GM19463 (cell line): ENCODE measurements around the gene CTNNA2.
"Not testable (repeated sequence)": the region's sequence is repeated elsewhere in the genome, so short reads cannot be mapped to it uniquely, and the experiment has no call there.

Experiments used
- ATAC-seq: cut with Tn5 transposase; IDR thresholded peaks from one replicate; pipeline ENCODE4 v1.9.1; 2021; ENCODE audit warnings: mild to moderate bottlenecking, moderate library complexity; ENCODE audit not compliant: unreplicated experiment

Gene CTNNA2

DNA sequence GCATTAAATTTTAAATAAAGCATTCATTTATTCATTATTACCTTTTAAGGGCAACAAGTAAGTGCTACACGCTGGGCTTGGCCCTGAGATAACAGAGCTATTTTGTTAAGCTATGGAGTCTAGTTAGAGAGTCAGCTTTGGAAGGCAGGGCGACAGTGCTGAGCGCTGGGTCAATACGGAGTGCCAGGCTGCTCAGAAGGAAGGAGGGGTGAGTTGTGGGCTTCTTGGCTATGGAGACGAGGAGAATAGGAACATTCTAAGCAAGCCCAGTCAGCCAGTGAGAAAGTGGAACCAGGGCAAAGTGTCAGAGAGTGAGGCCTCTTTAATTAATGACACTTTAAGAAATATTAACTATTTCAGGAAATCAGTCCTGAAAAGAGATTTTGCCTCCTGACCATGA, 503.3 kb downstream of the CTNNA2 start:
- ATAC-seq = no peak

- no peak for ATAC-seq
Measured at GRCh38 chr2:80019571-80020460, 507.0 kb downstream of the CTNNA2 start.

GRCh38 chr2:80022018-80022417, 509.2 kb downstream of the CTNNA2 start:
- ATAC-seq = no peak

- ATAC-seq = no peak
Measured at GRCh38 chr2:80026040-80026729, 513.3 kb downstream of the CTNNA2 start.

DNA sequence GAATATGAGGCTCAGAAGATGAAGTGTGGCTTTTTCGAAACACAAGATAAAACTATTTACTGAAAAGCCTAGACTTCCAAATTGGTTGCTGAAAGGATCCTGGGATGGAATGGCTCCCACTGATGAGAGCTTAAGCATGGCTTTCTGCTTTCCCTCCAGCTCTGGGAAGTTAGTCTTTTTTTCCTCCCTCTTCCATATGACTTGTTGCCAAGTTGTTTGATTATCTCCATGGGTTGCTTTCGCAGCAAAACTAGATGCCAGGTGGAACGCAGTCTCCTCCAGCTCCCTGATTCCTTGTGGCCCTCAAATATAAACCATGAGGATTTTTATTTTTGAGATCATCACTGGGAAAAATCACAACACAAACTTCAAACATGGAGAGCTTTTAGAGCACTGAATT, 515.2 kb downstream of the CTNNA2 start:
- ATAC-seq = no peak

DNA sequence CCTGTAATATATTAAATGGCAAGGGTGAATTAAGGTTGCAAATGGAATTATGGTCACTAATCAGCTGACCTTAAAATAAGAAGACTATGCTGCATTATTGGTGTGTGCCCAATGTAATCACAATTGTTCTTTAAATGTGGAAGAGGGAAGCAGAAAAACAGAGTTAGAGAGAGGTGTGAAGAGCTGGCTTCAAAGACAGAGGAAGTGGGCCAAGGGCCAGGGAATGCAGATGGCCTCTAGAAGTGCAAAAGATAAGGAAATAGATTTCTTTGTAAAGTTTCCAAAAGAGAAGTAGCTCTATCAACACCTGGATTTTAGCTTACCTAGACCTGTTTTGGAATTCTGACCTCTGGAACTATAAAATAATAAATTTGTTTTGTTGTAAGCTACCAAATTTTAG, 515.7 kb downstream of the CTNNA2 start:
- no peak for ATAC-seq

GRCh38 chr2:80030135-80030534, 517.3 kb downstream of the CTNNA2 start:
- ATAC-seq = no peak

- not testable (repeated sequence) for ATAC-seq
Measured at GRCh38 chr2:80032684-80033083, 519.8 kb downstream of the CTNNA2 start.

GRCh38 chr2:80035749-80036285, 523.0 kb downstream of the CTNNA2 start:
- no peak for ATAC-seq

DNA sequence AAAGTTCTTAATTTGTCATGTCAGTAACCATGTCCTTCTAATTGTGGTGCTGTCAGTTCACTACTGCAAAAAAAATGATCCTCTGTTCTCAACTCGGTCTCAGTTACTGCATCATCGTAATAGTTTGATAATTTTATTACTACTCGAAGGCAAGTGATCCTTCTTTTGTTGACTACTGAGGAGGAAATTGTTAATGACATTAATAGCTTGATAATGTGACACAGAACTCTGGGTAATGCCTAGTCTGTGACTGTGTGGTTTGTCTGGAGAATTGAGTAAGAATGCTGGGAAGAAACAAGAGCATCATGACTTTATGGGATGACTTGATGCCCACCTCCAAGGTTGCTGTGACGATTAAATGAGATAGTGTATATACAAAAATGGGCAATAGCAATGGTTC, 524.5 kb downstream of the CTNNA2 start:
- ATAC-seq = no peak

DNA sequence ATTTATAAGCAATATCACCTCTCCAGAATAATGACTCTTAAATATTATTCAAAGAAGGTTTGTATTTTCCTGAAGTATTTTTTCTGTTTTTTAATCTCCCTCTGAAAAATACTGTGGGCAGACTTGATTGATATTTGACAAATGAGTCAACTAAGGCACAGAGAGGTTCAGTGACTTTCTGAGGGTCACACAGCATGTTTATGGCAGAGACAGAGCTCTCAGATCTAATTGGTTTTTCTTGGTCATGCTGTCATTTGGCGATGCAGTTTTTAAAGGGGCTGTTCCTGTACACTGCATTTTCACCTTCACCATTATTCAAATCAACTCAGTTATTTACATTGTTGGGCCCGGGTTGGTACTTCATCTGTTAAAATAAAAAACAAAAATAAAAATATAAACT, 527.4 kb downstream of the CTNNA2 start:
- ATAC-seq = no peak

DNA sequence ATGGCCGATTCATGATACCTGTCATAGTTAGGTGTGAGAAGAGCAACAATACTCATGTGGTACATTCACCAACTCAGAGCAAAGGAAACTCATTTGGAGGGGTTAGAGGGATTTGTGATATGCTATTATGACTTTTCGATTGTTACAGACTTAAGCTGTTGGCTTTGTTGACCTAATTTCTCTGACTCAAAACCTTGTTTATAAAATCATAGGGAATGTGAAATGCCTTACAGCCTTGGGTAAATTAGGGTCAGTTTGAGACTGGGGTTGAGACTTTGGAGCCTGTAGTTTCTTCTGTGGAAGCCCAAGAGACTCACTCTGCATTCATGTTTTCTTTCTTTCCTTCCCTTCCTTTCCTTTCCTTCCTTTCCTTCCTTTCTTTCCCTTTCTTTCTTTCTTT, 529.8 kb downstream of the CTNNA2 start:
- no peak for ATAC-seq

GRCh38 chr2:80048296-80048695, 535.4 kb downstream of the CTNNA2 start:
- ATAC-seq = no peak

- no peak for ATAC-seq
Measured at GRCh38 chr2:80050246-80050645, 537.4 kb downstream of the CTNNA2 start.

GRCh38 chr2:80053522-80054345, 540.9 kb downstream of the CTNNA2 start:
- no peak for ATAC-seq

GRCh38 chr2:80054346-80054675, 541.5 kb downstream of the CTNNA2 start:
- no peak for ATAC-seq

DNA sequence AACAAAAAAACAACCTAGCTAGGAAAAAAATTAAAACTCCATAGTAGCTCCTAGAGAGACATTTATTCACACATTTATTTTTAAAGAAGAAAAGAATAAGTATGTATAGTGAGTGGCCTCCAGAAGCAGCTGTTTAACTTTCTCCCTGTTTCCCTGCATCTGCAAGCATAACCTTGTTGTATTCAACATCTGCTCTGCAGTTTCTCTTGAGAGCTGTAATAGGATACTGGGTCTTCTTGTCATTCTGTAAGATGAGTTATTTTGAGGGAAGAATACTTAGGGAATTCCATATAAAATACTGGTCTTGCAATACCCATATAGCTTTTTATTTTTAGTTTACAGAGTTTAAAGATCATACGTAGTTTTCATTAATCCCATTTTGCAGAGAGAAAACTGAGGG, 545.1 kb downstream of the CTNNA2 start:
- no peak for ATAC-seq

- ATAC-seq = no peak
Measured at GRCh38 chr2:80058562-80058961, 545.7 kb downstream of the CTNNA2 start.

GRCh38 chr2:80059447-80059846, 546.6 kb downstream of the CTNNA2 start:
- ATAC-seq = no peak

DNA sequence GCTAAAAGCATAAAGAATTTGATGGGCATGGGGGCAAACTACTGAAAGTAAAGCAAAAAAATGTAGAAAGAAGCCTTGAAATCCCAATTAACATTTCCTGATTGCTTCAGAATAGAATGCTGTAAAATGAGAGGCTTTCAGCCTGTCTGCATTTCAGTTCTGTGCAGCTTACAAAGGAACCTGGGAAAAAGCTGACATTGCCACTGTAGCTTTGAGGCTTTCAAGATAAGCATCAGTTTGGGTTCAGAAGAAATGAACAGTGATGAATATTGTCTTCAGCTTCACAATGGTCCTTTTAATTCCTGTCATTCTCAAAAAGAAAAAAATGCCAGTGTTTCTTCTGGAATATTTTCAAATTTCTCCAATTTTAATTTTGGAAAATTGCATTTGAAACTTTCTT, 549.0 kb downstream of the CTNNA2 start:
- no peak for ATAC-seq

DNA sequence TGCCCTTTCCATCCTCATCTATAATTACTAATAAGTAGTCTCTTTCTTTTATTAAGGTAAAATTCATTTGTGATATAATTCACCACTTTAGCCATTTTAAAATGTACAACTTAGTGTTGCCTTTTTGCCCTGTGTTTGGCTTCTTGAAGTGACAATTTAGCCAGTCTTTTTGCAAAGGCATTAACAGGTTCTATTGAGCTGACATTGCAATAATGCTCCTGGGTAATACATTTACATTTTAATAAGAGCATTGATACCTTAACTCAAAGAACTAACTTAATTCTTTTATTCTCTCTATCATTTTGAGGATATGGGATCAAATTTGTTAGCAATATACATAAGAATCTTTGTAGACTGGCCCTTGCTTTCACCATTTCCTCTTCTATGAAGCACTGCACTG, 549.4 kb downstream of the CTNNA2 start:
- no peak for ATAC-seq
